Hematopoietic multipotent progenitor cell treated with erythropoietin and hydrocortisone succinate and interleukin-3 and kit ligand, for 4 days (in vitro differentiated cells): ENCODE data around the gene IDI2.

Experiments used
- DNase-seq: peaks from one replicate; pipeline ENCODE4 v3.0.0-alpha.2; 2015

The IDI2 gene

DNA sequence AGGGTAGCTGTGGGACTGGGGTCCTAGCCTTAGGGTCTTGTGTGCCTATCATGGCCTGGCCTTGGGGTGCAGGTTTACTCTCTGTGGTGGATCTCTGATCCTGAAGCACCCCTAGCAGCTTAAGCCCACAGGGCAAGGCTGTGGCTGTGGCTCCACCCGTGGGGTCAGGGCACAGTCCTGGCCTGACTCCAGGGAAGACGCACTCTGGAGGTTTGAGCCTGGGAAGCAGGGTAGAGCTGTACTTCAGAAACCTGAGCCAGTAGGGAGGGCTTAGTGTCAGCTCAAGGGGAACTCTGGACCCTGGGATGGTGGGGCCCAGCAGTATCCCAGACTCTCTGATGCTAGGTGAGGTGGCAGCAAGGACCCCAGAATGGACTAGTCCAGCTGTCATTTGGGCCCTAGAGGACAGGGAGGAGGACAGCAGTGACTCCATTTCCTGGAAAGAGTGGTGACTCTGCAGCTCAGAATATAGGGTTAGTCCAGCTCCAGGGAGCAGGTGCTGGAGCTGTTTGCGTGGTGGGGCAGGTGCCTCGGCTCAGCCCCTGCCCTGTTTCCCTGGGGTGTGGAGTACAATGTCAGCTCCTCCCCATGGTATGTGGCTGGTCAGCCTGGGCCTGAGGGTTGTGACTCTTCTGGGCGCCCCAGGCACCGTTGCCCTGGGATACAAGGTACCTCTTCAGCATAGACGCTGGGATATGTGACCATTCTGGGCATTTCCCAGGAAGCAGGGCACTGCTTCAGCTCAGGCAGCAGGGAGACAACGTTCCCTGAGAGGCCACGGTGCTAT lies 21.6 kb downstream of the IDI2 start:
- no peak for DNase-seq

DNA sequence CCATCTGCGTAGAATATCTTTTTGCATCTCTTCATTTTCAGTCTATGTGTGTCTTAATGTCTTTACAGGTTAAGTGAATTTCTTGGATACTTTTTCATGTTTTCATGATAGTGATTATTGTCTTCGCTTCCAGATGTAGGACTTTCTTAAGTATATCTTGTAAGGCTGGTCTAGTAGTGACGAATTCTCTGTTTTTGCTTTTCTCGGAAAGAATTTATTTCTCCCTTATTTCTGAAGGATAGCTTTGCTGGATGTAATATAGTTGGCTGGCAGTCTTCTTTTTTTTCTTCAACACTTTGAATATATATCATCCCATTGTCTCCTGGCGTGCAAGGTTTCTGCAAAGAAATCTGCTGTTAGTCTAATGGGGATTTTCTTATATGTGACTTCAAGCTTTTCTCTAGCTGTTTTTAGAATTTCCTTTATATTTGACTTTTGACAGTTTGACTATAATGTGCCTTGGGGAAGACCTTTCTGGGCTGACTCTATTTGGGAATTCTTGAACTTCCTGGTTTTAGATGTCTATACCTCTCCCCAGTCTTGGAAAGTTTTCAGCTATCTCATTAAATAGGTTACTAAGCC lies 23.1 kb downstream of the IDI2 start:
- DNase-seq: no peak

DNA sequence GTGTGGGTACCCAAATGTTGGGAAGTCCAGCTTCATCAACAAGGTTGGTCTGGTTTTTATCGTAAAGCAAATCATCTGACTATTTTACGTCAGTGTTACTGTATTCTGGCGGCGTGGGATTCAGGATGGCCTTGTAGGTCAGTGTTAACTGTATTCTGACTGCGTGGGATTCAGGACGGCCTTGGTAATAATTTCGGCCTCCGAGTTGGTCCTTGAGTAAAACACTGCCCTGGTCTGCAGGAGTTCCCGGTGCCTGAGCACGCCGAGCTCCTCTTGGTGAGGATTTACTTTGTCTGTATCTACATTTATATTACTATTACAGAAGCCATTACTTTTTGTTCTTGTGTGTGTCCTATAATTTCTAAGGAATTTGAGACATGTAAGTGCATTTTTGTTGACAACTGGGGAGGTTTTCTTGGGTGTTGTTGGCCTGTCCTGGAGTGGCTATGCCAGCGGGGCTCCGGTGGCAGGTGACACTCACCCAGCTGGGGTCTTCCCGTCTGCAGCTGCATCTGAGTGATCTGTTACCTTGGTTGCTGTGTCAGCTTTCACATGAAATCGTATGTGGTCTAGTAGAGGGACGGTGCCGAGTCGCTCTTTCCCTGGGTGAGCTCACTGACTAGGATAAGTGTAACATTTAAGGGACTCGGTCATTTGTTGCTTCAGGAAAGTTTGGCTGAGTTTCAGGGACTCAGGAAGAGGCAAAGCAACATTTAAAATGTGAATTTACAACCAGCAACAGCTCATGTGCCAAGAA lies 28.2 kb downstream of the IDI2 start:
- DNase-seq: no peak

DNA sequence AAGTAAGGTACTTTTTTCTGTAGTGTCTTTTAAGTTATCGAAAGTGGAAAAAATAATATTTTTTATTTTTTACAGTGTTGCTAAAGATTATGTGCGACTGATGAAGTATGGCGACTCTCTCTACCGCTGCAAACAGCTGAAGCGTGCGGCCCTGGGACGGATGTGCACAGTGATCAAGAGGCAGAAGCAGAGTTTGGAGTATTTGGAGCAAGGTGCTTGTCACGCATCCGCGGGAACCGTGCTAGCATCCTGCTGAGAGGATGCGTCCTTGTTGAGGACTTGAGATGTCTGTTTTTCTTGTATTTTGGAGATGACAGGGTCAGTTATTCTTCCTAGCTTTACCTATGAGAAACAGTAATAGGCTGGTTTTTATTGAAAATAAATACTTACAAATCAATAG lies 29.6 kb downstream of the IDI2 start:
- DNase-seq: no peak

DNA sequence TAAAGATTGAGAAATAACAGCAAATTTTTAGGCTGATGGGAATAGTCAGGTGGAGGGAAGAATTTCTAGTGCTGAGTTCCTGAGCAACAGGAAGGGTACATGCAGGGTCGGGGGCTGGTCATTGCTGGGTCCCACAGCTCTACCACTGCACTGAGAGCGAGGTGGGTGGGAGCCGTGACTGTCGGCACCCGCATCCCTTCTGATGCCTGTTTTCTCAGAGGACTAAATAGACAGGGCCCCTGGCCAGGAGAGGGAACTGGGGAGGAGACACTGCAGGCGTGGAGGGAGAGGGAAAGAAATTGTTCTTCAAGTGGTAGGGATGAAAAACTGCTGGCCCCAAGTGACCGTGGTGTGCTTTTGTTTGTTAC lies 30.1 kb downstream of the IDI2 start:
- DNase-seq: no peak

DNA sequence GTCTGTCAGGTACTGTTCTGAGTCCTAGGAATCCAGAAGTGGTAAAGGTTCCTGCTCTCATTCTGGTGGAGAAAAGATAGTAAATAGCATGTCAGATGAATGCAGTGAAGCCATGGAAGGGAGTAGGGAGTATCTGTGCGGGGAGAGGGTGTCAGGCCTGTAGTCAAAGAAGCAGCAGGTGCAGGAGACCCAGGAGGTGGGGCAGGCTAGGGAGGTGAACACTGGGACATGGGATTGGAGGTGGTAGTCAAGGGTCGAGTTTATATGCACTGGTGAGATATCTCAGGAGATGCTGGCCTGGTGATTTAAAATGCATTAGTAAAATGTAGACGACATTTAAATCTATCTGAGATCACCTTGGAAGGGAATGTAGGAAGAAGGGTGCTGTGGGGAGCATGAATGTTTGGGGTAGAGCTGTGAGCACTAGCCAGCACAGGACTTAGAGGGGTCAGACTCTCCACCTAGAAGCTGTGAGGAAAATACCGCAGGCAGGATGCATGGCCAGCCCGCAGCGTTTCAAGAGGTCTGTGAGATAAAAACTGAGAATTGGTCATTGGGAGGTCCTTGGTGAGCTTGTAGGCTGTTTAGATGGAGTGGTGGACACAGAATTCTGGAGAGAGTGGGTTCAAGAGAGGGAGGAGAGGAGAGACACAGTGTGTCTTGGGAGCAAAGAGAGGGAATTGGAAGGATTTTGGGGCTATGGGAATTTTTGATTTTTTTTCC lies 30.7 kb downstream of the IDI2 start:
- no peak for DNase-seq

DNA sequence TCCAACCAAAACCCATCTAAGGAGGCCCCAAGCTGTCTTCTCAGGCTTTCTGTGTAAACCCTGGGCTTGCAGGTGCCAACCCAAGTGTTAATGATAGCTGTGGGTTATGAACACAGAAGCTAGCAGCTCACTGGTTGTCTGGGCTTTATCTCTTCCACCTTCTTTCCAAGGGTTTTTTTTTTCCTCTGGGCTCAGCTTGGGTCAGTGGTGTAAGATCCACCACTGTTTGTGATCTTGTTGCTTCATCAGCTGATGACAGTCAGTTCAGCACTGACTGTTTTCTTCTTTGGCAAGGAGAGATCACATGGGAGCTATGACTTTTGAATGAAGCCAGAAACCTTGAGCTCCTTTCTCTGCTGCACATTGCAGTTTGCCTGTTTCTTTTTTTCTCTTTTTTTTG lies 32.8 kb downstream of the IDI2 start:
- DNase-seq: peak; percentile 25

DNA sequence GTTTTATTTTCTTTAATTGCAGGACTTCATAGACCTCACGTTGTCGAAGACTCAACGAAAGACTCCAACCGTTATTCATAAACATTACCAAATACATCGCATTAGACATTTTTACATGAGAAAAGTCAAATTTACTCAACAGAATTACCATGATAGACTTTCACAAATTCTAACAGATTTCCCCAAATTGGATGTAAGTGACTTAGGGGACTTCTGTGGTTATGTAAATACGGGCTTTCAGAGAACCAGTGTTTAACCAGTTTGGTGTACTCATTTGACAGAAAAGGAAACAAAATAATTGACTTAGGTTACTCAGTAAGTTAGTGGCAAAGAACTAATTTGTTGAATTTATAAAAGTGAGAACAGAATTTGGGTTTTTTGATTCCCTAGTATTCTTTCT lies 33.2 kb downstream of the IDI2 start:
- DNase-seq: no peak

DNA sequence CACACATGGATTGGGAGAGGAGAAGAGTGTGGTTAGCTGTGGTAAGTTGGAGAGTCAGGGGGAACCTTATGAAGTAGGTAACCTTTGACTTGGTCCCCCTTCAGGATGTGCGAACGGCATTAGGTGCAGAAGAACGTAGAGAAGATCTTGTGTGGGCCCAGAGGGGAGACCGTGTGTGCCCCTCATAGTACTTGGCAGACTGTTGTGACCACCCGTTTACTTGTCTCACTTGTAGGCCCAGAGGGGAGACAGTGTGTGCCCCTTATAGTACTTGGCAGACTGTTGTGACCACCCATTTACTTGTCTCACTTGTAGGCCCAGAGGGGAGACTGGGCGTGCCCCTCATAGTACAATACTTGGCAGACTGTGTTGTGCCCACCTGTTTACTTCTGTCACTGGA lies 34.9 kb downstream of the IDI2 start:
- peak; percentile 45 for DNase-seq

DNA sequence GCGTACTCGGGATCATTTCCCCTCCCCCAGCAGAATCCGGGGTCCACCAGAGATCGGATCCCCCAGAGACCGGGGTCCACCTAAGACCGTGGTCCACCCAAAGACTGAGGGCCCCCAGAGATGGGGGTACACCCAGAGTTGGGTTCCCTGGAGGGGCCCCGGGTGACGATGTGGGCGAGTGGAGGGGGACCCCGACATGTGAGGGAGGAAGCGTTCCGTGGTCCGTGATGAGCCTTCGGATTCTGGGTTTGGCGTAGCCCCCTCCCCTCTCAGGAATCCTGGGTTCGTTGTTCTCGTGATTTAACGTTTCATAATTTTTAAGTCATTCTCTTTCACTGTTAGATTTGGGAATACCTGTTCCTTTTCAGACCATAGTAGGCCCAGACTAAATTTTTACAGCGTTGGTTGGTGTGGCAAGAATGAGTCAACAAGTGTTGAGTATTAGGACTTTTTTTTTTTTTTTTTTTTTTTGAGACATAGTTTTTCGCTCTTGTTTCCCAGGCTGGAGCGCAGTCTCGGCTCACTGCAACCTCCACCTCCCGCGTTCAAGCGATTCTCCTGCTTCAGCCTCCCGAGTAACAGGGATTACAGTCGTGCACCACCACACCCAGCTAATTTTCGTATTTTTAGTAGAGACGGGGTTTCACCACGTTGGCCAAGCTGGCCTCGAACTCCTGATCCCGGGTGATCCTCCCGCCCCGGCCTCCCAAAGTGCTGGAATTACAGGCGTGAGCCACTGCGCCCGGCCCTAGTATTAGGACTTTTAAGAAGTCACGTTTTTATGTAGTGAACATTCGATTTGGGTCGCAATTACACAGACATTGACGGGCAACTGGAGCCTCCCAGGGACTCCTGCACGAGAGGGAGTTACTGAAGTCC lies 36.8 kb downstream of the IDI2 start:
- DNase-seq: no peak

DNA sequence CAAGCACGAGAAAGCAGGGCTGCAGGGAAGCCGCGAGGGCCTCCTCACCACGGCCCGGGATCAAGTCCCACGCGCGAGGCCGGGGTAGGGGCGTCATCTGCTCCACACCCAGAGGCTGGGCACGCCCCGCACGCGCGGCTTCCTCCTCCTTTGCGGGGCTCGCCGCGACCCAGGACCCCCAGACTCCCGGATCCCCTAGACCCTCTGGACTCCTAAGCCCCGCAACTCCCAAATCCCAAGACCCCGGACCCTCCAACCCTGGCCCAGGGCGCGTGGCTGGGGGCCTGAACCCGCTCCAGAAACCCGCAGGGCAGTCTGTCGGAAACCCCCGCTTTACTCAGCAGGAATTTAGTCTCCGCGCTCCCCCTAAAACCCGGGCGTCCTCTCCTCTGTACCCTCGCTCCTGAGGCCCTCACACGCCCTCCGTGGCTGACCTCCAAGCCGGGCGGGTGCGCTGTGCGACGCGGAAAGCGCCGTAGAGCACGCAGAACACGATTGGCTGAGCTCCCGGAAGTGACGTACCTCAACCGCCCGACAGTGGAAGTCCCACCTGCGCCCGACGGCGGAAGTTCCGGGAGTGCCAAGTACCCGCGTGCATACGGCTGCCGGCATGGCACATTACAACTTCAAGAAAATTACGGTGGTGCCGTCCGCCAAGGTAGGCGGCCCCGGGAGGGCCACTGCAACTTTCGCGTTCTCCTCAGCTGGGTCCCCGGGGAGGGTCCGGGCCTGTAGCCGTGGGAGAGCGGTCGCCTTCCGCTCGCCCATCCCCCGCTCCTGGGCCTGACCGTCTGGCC lies 37.6 kb downstream of the IDI2 start, which contains the start of gene GTPBP4:
Gene GTPBP4 (plus strand): TSS at position 565 of the 797 bp plus-strand sequence. CDS start 46 bp downstream, at position 611.
- peak; percentile 99 for DNase-seq

DNA sequence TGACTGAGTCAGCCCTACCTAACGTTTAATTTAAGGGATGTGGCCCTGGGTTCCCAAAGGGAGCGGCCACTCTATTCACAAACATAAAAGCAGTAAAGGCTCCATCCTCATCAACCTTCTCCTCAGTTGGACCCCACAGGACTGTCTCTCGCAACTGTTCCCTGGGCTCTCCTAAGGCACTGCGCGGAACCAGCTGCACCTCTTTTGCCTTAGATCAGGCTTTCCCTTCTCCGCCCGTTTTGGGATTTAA lies 38.1 kb downstream of the IDI2 start:
- no peak for DNase-seq

DNA sequence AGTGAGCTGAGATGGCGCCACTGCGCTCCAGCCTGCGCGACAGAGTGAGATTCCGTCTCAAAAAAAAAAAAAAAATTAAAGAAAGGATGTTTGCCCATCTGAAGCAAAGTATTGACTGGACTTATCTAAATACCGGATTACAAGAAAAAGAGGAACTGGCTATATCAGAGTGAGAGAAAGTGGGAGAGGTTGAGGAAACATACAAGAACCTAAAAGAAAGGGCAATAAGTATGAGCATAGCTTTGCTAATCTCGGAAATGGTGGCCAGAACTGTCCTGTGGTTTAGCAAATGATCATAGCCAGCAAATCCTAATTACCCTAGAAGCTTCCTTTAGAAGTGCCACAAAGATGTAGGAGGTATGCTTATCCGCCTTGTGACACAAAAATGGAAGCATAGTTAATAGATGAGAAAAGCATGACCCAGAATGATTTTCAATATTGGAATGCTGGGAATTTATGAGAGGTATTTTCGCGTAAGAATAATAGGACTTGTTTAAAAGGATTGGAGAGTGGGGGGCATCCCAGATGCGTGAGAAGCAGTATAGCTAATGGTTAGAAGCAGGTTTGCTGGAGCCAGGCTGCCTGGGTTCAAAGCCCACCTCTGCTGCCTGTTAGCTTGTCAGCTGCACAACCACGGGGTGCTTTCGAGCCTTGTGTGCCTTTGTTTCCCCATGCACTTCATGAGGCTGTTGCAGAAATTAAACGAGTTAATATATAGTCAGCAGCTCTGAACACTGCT lies 38.6 kb downstream of the IDI2 start:
- DNase-seq: peak; percentile 73

DNA sequence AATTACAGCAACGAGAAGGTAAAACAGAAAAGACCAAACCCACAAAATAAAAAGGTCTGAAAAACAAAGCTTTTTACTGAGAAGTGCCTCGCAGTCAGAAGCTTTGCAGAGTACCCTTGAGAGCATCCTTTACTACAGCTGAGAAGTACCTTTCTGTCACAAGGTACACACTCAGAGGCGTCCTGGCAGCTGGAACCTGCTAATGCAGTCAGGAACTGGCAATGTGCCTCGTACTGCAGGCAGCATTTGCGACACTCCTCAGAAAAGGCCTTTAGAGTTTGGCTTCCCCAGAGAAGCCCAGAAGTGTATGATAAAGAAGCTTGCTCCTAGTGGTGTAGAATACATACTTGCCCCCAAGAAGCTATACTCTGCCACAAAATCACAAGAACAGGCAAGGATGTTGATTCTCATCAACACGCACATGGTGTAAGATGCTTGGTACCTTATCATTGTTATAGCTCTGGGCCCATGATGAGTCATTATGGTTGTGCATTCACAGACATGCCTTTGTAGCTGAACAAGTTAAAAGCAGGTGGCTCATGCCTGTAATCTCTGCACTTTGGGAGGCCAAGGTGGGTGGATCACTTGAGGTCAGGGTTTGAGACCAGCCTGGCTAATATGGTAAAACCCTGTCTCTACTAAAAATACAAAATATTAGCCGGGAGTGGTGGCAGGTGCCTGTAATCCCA lies 39.4 kb downstream of the IDI2 start:
- DNase-seq: peak; percentile 75

DNA sequence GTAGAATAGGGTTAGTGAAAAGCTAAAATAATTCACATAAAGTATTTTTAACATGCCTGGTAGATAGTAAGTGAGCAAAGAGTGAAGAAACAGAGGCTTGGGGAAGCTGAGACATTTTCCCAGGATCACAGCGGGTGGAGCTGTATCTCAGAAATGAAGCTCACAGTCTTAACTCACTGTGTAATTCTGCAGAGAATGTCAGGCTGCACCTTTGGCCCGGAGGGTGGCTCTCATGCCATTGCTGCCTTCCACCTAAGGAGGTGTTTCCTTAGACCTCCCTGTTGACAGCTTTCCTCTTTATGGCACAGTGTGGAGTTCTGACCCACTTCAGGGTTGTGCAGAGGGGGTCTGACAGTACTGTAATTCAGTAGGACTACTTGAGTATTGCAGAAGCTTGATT lies 40.3 kb downstream of the IDI2 start:
- no peak for DNase-seq

DNA sequence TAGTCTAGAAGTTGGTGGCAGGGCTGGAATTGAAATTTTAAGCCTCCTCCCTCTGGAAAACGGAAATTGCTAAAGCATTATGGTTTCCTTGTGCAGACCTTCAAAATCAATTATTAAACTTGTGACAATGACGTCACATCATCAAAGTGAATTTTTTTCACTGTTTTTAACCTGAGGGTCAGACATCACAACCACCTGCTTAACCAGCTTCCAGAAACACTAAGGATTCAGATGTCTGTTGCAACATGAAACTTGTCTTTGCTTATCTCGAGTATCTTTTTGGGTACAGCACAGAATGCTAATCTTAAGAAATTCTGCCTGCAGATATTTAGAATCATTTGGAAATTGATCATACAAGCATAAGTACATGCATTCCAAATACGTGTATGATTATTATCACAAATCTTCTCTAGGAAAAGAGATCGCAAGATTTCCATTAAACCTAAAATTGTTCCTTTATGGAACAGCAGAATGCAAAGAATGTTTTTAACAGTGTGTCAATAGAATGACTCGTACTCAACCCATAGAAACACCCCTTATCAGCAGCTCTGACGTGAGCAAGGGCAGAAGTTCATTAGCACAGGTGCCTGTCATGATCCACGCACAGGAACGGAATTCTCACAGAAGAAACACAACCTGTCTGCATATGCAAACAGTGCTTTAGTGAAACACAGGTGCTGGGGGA lies 41.5 kb downstream of the IDI2 start:
- no peak for DNase-seq

DNA sequence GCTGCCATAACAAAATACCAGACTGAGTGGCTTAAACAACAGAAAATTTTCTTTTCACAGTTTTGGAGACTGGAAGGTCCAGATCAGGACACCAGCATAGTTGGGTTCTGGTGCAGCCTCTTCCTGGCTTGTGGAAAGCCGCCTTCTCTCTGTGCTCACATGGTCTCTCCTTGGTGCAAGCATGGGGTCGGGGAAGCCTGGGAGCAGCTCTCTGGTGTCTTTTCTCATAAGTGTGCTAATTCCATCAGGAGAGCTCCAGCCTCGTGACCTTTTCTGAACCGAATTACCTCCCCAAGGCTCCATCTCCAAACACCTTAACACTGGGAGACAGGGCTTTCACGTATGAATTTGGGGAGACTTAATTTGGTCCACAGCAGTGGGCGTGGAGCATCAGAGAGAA lies 42.3 kb downstream of the IDI2 start:
- DNase-seq: no peak

DNA sequence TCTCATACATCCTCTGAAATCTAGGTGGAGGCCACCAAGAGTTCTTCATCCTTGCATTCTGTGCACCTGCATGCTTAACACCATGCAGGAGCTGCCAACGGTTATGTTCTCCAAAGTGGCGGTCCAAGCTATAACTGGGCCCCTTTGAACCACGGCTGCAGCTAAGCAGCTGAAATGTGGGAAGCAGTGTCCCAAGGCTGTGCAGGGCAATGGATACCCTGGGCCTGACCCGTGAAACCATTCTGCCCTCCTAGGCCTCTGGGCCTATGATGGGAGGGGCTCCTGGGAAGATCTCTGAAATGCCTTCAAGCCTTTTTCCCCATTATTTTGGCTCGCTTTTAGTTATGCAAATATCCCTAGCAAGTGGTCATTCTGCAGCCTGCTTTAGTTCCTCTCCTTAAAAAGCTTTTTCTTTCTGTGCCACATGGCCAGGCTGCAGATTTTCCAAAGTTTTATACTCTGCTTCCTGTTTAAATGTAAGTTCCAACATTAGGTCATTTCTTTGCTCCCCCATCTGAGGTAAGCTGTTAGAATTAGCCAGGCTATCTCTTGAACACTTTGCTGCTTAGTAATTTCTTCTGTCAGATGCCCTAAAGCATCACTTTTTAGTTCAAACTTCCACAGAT lies 45.1 kb downstream of the IDI2 start:
- no peak for DNase-seq

DNA sequence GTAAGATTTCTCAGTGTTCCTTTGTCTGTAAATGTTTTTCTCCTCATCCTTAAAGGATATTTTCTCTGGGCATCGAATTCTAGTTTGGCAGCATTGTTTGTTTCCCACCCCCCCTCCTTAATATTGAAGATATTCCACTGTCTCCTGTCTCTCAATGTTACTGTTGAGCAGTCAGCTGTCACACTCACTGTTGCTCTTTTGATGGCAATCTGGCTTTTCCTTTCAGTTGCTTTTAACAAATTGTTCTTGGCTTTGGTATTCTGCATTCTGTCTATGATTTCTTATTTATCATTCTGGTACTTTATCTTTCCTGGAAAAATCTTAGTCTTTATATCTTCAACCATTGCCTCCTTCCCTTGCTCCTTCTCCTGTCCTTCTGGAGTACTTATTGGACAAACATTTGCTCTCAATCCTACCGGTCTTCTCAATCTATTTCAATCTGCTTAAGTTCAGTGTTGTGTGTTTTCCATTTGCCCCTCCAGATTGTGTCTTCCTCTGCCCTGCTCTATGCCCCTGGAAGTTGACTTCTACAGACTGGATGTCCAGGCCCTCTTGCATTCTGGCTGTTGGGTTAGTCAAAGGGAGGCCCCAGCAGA lies 46.7 kb downstream of the IDI2 start:
- DNase-seq: peak; percentile 18
